Measurements from ENCODE around the gene CASP2. TPM values are rescaled to one million over a fixed set of nuclear protein-coding genes. Genes with fewer than 3 reads are reported as not detected.

CASP2 gene
- total RNA-seq, 1 experiment from 2014 or later, result 65.3 TPM

- Histone ChIP-seq H3K56ac (ENCODE audit: insufficient read length, low read depth, low read length) (no peak overlapping the region), H3K4me1 (ENCODE audit: insufficient read depth, low read length) (no peaks in the 10 kb centered on the region), H4K20me1 (ENCODE audit: control insufficient read depth, insufficient read depth, insufficient read length) (no peaks in the 10 kb centered on the region), H2BK12ac (ENCODE audit: insufficient read length, low read depth, low read length) (no peak overlapping the region), H3K4me2 (ENCODE audit: insufficient read depth, insufficient read length, low read length) (no peak overlapping the region), H2BK5ac (ENCODE audit: insufficient read length, low read length) (no peak overlapping the region), H3K23me2 (ENCODE audit: insufficient read length, low read depth, low read length, poor library complexity, severe bottlenecking) (no peaks in the 10 kb centered on the region), H3K4ac (ENCODE audit: low read depth, low read length) (no peak overlapping the region), H2AFZ (ENCODE audit: low read length) (no peak overlapping the region), H3T11ph (ENCODE audit: low read length) (no peak overlapping the region), H3K27ac (ENCODE audit: insufficient read length, low read depth, low read length) (no peak overlapping the region), H4K91ac (ENCODE audit: insufficient read length, low read depth, low read length) (no peak overlapping the region), H2BK20ac (ENCODE audit: low read depth, low read length, poor library complexity, severe bottlenecking) (no peak overlapping the region), H2AK5ac (ENCODE audit: insufficient read length, low read length) (no peak overlapping the region), H2BK15ac (ENCODE audit: low read depth, low read length) (no peak overlapping the region), H3K79me1 (ENCODE audit: insufficient read depth, low read depth, low read length, poor library complexity, severe bottlenecking) (no peaks in the 10 kb centered on the region), H4K5ac (ENCODE audit: insufficient read length, low read depth, low read length) (no peak overlapping the region), H3K9ac (ENCODE audit: extremely low read depth, insufficient read length, low read length) (no peak overlapping the region), H3K14ac (ENCODE audit: insufficient read depth, low read length) (no peak overlapping the region), H3K79me2 (ENCODE audit: insufficient read depth, low read length) (0 out of 2 replicates have a peak, but pooled peaks cover 2% of the 10 kb centered on the region), H3K23ac (ENCODE audit: insufficient read length, low read depth, low read length) (no peak overlapping the region), H4K8ac (replicated peaks; ENCODE audit: insufficient read length, low read depth, low read length) (no peak overlapping the region), H2BK120ac (ENCODE audit: low read depth, low read length, poor library complexity, severe bottlenecking) (no peak overlapping the region), H3K27me3 (ENCODE audit: insufficient read depth, low read length) (no peaks in the 10 kb centered on the region), H3K9me3 (ENCODE audit: control insufficient read depth, low read depth, low read length) (no peaks in the 10 kb centered on the region), H3K18ac (ENCODE audit: insufficient read length, low read depth, low read length) (no peak overlapping the region)
- H3K27ac Mint-ChIP-seq, result no peak overlapping the region; a peak in 1 of 7 replicates
- no peak overlapping the region for H3K4me3 Mint-ChIP-seq
- H3K9me3 Mint-ChIP-seq, result no peaks in the 10 kb centered on the region
- no CpG with 5 or more reads among the region's 2 CpGs for WGBS (ENCODE audit: extremely low coverage, insufficient read length, low lambda C conversion rate)
- no peak for DNase-seq
- no peaks in the 10 kb centered on the region; the same call in 1 of the 2 replicates for H3K27me3 Mint-ChIP-seq (ENCODE audit: low read depth)
- TF ChIP-seq, protein P1, sequence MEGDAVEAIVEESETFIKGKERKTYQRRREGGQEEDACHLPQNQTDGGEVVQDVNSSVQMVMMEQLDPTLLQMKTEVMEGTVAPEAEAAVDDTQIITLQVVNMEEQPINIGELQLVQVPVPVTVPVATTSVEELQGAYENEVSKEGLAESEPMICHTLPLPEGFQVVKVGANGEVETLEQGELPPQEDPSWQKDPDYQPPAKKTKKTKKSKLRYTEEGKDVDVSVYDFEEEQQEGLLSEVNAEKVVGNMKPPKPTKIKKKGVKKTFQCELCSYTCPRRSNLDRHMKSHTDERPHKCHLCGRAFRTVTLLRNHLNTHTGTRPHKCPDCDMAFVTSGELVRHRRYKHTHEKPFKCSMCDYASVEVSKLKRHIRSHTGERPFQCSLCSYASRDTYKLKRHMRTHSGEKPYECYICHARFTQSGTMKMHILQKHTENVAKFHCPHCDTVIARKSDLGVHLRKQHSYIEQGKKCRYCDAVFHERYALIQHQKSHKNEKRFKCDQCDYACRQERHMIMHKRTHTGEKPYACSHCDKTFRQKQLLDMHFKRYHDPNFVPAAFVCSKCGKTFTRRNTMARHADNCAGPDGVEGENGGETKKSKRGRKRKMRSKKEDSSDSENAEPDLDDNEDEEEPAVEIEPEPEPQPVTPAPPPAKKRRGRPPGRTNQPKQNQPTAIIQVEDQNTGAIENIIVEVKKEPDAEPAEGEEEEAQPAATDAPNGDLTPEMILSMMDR (conservative IDR thresholded peaks at IDR 0.05), result no peak
- peaks cover 68 to 94% (median 93%) of the 10 kb centered on the region in 3 experiments for H3K36me3 Mint-ChIP-seq (ENCODE audit: insufficient read depth in 1 of 3, low read depth in 3 of 3)
- H3K4me1 Mint-ChIP-seq, result no peaks in the 10 kb centered on the region
Measured at GRCh38 chr7:143299346-143299745, 11.2 kb downstream of the CASP2 start.
